HL-60 (cell line): ENCODE measurements around the gene RERE.
"Not testable (repeated sequence)": the region's sequence is repeated elsewhere in the genome, so short reads cannot be mapped to it uniquely, and the experiment has no call there.

ENCODE experiments used
- DNase-seq, 2 experiments: peaks; one replicate each; pipeline ENCODE4 v3.0.0-alpha.2; 2010 to 2020; ENCODE audit warnings: low read depth in 1 of 2, low spot score in 1 of 2
- H3K27ac ChIP-seq: fragments of 250-450 bp; sonication (Bioruptor Pico); replicated peaks from 2 replicates; pipeline ENCODE4 v1.5.1; 2020; ENCODE audit warnings: mild to moderate bottlenecking, moderate library complexity
- H3K27me3 ChIP-seq: fragments of 250-450 bp; sonication (Bioruptor Pico); 2 replicates; pipeline ENCODE4 v1.5.1; 2021; ENCODE audit warnings: mild to moderate bottlenecking, moderate library complexity; ENCODE audit not compliant: insufficient read depth, poor library complexity, severe bottlenecking
- H3K4me3 ChIP-seq: replicated peaks from 2 replicates; pipeline ENCODE4 v1.5.1; 2011; ENCODE audit warnings: mild to moderate bottlenecking, control low read depth, low read length; ENCODE audit not compliant: insufficient read depth
- CTCF ChIP-seq: IDR thresholded peaks from one replicate; pipeline ENCODE4 v1.5.1; 2011; ENCODE audit warnings: low read length, control low read depth, inconsistent platforms; ENCODE audit not compliant: insufficient read depth
- GABPA ChIP-seq: IDR thresholded peaks from 2 replicates; pipeline ENCODE4 v1.6.1; 2012; ENCODE audit warnings: low read depth
- POLR2AphosphoS5 ChIP-seq: IDR thresholded peaks from 2 replicates; pipeline ENCODE4 v1.6.1; 2012; ENCODE audit warnings: low read depth
- REST ChIP-seq: IDR thresholded peaks from 2 replicates; pipeline ENCODE4 v1.6.1; 2012; ENCODE audit warnings: low read depth; ENCODE audit not compliant: insufficient replicate concordance
- SPI1 ChIP-seq: IDR thresholded peaks from 2 replicates; pipeline ENCODE4 v1.6.1; 2012; ENCODE audit warnings: low read depth, mild to moderate bottlenecking, borderline replicate concordance

The RERE gene

GRCh38 chr1:8822373-8823294 is 5.2 kb upstream of the RERE start:
- H3K27ac ChIP-seq = no peak overlapping the region
- peak; percentile 60; the same call in 1 of the 2 replicates for TF ChIP-seq SPI1
- no peak for TF ChIP-seq GABPA
- peak in 1 of 2 experiments; percentile 5 for DNase-seq
- H3K4me3 ChIP-seq = no peak overlapping the region
- H3K27me3 ChIP-seq = no peaks in the 10 kb centered on the region

- Histone ChIP-seq H3K4me3 (no peak overlapping the region), H3K27me3 (no peaks in the 10 kb centered on the region), H3K27ac (no peak overlapping the region)
- DNase-seq = no peak
- TF ChIP-seq POLR2AphosphoS5 = no peak
- no peak for TF ChIP-seq REST
- no peak for TF ChIP-seq SPI1
- no peak for TF ChIP-seq GABPA
- no peak for TF ChIP-seq CTCF
Measured at GRCh38 chr1:8821084-8821483, 3.6 kb upstream of the RERE start.

GRCh38 chr1:8818789-8819188 is 1.3 kb upstream of the RERE start:
- not testable (repeated sequence) for DNase-seq, H3K27ac ChIP-seq, H3K4me3 ChIP-seq, H3K27me3 ChIP-seq

- peak; percentile 27; the same call in 1 of the 2 replicates for TF ChIP-seq SPI1
- no peak for TF ChIP-seq GABPA
- H3K27ac ChIP-seq = peak overlapping the region; percentile 68
- peak in 1 of 2 experiments; percentile 17 for DNase-seq
- peak overlapping the region; percentile 46 for H3K4me3 ChIP-seq
- no peaks in the 10 kb centered on the region for H3K27me3 ChIP-seq
Measured at GRCh38 chr1:8818325-8818775, 910 bp upstream of the RERE start.

- Histone ChIP-seq H3K27ac (peak overlapping the region; percentile 77), H3K4me3 (peak overlapping the region; percentile 85), H3K27me3 (no peaks in the 10 kb centered on the region)
- TF ChIP-seq REST (no peak), GABPA (no peak), CTCF (no peak), SPI1 (no peak), POLR2AphosphoS5 (no peak)
- peak in 1 of 2 experiments; percentile 12 for DNase-seq
Measured at GRCh38 chr1:8816831-8817411, 519 bp downstream of the RERE start.
